Measurements from ENCODE around the gene CHST15. TPM values are rescaled to one million over a fixed set of nuclear protein-coding genes. Genes with fewer than 3 reads are reported as not detected.
A peak's percentile ranks its signal among the peaks of the same experiment; 100 is the strongest.

The CHST15 gene
- total RNA-seq, 1 experiment from 2014 or later = 17.1 TPM

GRCh38 chr10:124009231-124010015 lies 84.0 kb downstream of the CHST15 start:
- Histone ChIP-seq H2AFZ (ENCODE audit: low read length) (no peak overlapping the region), H3K79me2 (ENCODE audit: low read length) (no peaks in the 10 kb centered on the region), H3F3A (ENCODE audit: low read length, unreplicated experiment) (no peaks in the 10 kb centered on the region), H3K9ac (ENCODE audit: low read length) (no peak overlapping the region), H3K4me1 (ENCODE audit: insufficient read depth, low read length) (no peaks in the 10 kb centered on the region), H4K20me1 (ENCODE audit: low read length) (no peaks in the 10 kb centered on the region), H3K36me3 (ENCODE audit: low read depth, low read length) (no peaks in the 10 kb centered on the region), H3K9me3 (ENCODE audit: low read length) (no peaks in the 10 kb centered on the region), H3K27me3 (ENCODE audit: low read length) (no peaks in the 10 kb centered on the region), H3K27ac (ENCODE audit: low read length) (no peak overlapping the region), H3K4me2 (ENCODE audit: low read length) (no peak overlapping the region), H3K4me3 (ENCODE audit: low read length) (no peak overlapping the region), H3K9me2 (replicated peaks; ENCODE audit: low read length) (no peaks in the 10 kb centered on the region)
- no peak for TF ChIP-seq EZH2phosphoT487 (IDR thresholded peaks at IDR 0.05; ENCODE audit: borderline replicate concordance, low read length)
- TF ChIP-seq CTCF (conservative IDR thresholded peaks at IDR 0.05; ENCODE audit: low read depth, low read length) = no peak
- TF ChIP-seq EZH2 (IDR thresholded peaks at IDR 0.05; ENCODE audit: low read length, unreplicated experiment) = no peak
- POLR2A ChIA-PET (ENCODE audit: unreplicated experiment) = no interaction called here
- DNase-seq (no peak), ATAC-seq (peak; percentile 55; the same call in 1 of the 2 replicates)
- intact Hi-C loops (cut with micrococcal nuclease) = no loop called here
- CTCF ChIA-PET = no interaction called here
- BruUV-seq (replicated peaks) = no TSS peak

- intact Hi-C loops (cut with micrococcal nuclease) = no loop called here
- Histone ChIP-seq H3K9ac (ENCODE audit: low read length) (no peak overlapping the region), H3K27ac (ENCODE audit: low read length) (no peak overlapping the region), H3F3A (ENCODE audit: low read length, unreplicated experiment) (no peaks in the 10 kb centered on the region), H3K9me2 (replicated peaks; ENCODE audit: low read length) (no peaks in the 10 kb centered on the region), H3K4me3 (ENCODE audit: low read length) (no peak overlapping the region), H3K4me1 (ENCODE audit: insufficient read depth, low read length) (no peaks in the 10 kb centered on the region), H3K27me3 (ENCODE audit: low read length) (no peaks in the 10 kb centered on the region), H4K20me1 (ENCODE audit: low read length) (no peaks in the 10 kb centered on the region), H3K4me2 (ENCODE audit: low read length) (no peak overlapping the region), H2AFZ (ENCODE audit: low read length) (no peak overlapping the region), H3K9me3 (ENCODE audit: low read length) (no peaks in the 10 kb centered on the region), H3K36me3 (ENCODE audit: low read depth, low read length) (no peaks in the 10 kb centered on the region), H3K79me2 (ENCODE audit: low read length) (no peaks in the 10 kb centered on the region)
- DNase-seq (no peak), ATAC-seq (no peak)
- no TSS peak for BruUV-seq (replicated peaks)
- ChIA-PET CTCF (no interaction called here), POLR2A (ENCODE audit: unreplicated experiment) (no interaction called here)
- TF ChIP-seq EZH2 (IDR thresholded peaks at IDR 0.05; ENCODE audit: low read length, unreplicated experiment) (no peak), EZH2phosphoT487 (IDR thresholded peaks at IDR 0.05; ENCODE audit: borderline replicate concordance, low read length) (no peak), CTCF (conservative IDR thresholded peaks at IDR 0.05; ENCODE audit: low read depth, low read length) (no peak)
These were observed 84.7 kb downstream of the CHST15 start for GRCh38 chr10:124008681-124009080.

GRCh38 chr10:124008187-124008586 lies 85.2 kb downstream of the CHST15 start:
- no peak overlapping the region for H3K4me2 ChIP-seq (ENCODE audit: low read length)
- no peak overlapping the region for H3K27ac ChIP-seq (ENCODE audit: low read length)
- BruUV-seq (replicated peaks) = no TSS peak
- TF ChIP-seq CTCF (conservative IDR thresholded peaks at IDR 0.05; ENCODE audit: low read depth, low read length) (no peak), EZH2phosphoT487 (IDR thresholded peaks at IDR 0.05; ENCODE audit: borderline replicate concordance, low read length) (no peak), EZH2 (IDR thresholded peaks at IDR 0.05; ENCODE audit: low read length, unreplicated experiment) (no peak)
- H3K36me3 ChIP-seq (ENCODE audit: low read depth, low read length) = no peaks in the 10 kb centered on the region
- no peak overlapping the region for H3K4me3 ChIP-seq (ENCODE audit: low read length)
- H3K9ac ChIP-seq (ENCODE audit: low read length) = no peak overlapping the region
- H4K20me1 ChIP-seq (ENCODE audit: low read length) = no peaks in the 10 kb centered on the region
- no peaks in the 10 kb centered on the region for H3K27me3 ChIP-seq (ENCODE audit: low read length)
- intact Hi-C loops (cut with micrococcal nuclease) = no loop called here
- DNase-seq (no peak), ATAC-seq (no peak)
- no peaks in the 10 kb centered on the region for H3K79me2 ChIP-seq (ENCODE audit: low read length)
- no peaks in the 10 kb centered on the region for H3F3A ChIP-seq (ENCODE audit: low read length, unreplicated experiment)
- ChIA-PET POLR2A (ENCODE audit: unreplicated experiment) (no interaction called here), CTCF (no interaction called here)
- no peaks in the 10 kb centered on the region for H3K4me1 ChIP-seq (ENCODE audit: insufficient read depth, low read length)
- H3K9me3 ChIP-seq (ENCODE audit: low read length) = no peaks in the 10 kb centered on the region
- H3K9me2 ChIP-seq (replicated peaks; ENCODE audit: low read length) = no peaks in the 10 kb centered on the region
- no peak overlapping the region for H2AFZ ChIP-seq (ENCODE audit: low read length)

Data from PC-3 (cell line).